ENCODE measurements around the gene DACH1.

The DACH1 gene

DNA sequence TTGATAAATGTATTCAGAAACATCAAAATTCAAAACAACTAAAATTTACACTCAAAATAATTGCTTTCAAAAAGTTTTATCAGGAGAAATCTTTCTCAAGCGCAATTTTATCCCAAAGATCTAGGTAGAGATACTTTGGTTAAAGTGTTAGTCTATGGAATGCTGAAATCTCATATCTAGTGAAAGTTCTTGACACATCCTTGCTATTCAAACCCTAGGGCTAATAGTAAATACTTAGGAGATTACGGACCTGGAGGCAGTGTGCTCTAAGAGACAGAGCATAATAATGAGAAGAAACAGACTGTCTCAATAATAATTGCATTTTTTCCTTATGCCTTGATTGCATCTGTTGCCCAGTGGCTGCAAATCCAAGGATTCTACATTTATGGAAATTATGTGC lies 330.8 kb downstream of the DACH1 start:
- DNase-seq: no peak

DNA sequence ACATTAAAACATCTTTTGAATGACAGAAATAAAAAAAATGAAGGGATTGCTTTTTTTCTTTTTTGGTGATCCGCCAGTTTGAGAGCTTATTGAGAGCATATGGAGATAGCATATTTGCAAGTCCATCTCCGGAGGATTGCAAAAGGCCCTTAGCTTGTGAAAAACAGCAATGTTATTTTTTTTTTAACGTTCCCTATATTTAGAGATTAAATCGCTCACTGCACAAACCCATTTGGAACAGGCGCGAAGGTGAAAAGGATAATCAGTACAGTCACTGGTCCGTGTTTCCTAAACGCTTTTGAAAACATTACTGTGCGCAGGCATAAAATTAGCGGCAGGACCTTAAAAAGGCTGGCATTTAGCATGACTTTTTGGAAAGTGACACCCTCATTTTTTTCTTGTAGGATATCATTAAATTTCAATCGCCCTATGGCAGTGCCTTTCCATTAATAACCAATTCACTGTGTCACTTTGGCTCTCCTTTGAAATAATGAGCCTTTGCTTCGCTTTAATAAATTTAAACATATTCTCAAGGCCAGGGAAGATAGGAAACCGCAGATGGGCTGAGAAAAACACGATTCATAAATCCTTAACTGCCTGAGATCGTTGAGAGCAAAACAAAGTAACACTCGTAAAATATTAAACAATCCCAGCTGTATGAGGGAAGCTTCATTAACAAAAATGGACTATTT lies 342.2 kb downstream of the DACH1 start:
- DNase-seq: no peak

DNA sequence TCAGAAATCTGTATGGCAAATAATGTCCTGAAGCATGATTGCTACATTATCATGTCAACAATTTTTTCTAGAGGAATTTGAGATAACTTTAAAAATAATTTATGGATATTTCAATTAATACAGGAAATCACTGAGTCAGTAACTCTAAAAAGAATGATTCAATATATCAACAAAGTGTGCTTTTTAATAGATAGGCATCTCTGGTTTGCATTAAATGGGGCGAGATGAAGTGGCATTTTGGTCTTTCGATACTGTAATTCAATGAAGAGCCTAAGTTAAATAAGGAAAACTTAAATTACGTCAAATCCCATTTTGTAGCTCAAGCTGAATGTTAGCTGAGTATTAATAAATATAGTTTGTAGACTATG lies 342.8 kb downstream of the DACH1 start:
- DNase-seq: no peak

DNA sequence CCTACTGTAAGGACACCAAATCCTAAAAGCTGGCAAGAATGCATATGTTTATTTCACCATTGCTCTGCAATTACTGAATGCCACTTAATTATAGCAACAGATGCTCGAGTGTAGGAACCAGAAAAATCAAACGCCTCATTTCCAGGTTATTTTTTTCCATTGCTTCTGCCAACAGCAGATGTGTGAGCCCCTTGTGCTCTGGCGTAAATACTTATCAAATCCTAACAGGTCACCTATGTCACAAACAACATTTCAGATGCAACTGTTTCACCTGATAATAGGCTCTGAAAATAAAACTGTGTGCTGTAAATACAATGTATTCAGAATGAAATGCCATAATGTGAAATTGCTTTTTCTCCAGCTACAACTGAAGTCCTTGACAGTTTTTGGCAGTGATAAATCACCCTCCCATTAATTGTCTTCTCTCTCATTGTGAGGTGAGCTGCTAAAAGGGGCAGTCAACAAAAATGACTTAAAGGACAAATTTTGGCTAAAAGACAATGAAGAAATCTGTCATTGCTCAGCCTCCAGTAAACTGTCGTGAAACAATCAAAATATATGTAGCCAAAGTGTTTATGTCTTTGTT lies 344.0 kb downstream of the DACH1 start:
- DNase-seq: no peak

DNA sequence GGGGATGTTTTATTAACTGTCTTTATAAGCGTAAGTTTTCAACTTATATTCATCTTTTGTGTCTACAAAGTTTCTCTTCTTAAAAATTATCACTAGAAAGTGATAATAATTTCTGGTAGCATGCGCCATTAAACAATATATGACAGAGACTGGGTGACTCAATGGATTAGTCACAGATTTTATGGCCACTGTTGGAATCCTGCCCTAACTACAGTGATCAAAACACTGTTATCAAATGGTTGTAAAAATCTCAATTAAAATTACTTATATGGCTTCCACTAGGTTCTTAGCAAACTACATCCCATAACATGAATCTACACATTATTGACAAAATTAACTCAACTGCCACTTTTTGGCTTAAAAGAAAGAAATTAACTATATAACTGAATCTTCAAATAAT lies 350.0 kb downstream of the DACH1 start:
- no peak for DNase-seq

DNA sequence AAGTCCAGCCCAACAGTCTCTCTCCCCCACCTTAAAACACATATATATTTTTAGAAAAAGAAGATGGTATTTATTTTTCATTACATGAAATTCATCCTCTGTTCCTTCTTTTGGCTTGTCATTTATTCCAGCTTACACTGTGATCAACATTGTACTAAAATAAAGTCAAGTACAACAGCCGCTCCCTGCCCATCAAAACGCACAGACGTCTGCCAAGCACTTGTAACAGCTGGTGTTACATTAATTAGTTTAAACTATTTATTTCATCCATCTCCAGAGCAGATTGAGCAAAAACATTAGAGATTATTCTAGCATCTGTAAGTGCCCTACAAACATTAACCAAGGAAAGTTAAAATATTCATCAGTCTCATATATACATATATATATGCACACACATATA lies 350.5 kb downstream of the DACH1 start:
- DNase-seq: no peak

DNA sequence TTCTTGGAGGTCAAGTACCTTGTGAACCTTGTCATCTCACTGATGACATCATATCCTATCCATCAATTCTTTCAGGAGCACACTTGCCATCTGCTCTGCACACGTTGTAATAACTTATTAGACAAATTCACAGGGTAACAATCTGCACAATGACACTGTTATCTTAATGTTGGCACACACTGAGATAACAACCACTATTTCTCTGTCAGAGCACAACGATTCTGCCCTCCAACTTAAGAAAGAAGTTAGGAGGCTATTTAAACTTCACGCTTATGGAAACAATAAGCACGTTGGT lies 351.3 kb downstream of the DACH1 start:
- no peak for DNase-seq

DNA sequence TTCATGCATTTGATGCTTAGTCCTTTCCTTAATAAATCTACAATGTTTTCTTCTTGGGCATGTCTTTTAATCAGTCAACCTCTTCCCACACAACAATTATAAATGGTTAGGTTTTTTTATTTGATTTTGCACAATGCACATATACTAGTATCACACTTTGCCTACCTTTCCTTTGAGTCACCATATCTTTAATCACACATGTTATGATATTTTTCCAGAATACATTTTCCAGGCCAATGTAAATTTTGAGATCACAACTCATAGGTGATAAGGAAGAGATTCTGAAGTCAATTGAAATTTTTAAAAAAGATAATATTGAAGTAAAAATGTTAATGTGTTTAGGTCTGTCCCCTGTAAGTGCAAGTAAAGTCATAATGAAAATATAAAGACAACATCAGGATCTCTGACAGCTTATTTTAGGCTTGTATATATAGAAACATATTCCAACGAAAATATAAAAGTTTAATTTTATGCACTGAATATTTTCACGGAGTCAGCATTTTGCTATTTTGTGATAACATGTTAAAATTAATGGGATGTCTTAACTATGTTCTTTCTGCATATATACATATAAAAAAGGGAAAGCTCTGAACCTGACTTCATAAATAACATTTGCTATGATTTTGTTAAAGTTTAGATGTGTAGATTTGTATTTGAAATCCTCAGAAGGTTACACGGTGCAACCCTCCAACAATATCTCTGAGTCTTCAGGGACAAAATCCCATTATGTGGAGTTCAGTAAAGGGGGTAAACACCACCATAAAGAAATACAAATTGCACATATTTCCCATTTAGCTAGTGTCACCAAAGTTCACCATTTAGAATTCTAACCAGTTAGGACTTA lies 351.9 kb downstream of the DACH1 start:
- no peak for DNase-seq

DNA sequence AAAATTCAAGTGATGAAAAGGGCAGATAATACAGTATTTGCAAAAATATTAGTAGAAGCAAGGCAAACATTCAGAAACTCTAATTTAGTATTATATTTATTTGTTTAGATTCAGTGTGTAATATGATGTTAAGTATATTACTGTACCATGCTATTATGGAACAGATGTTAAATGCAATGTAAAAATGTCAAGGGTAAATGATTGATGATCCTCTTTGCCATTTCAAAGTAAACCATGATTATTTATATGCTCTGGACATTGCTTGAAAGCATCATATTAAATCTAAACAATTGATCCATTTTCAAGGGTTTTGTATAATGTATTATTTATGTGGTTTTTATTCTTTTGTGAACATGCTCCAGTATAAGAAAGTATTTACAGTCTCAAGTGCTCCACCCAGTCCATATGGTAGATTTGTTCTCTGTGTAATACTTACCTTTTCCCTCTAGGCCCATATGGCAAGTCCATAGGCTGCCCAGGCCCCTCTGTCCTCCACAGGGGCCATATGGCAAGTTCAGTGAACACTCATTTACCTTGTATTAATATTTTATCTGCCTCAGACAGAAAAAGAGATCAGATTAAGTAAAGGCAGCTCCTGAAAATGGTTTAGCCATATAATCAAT lies 353.5 kb downstream of the DACH1 start:
- no peak for DNase-seq

DNA sequence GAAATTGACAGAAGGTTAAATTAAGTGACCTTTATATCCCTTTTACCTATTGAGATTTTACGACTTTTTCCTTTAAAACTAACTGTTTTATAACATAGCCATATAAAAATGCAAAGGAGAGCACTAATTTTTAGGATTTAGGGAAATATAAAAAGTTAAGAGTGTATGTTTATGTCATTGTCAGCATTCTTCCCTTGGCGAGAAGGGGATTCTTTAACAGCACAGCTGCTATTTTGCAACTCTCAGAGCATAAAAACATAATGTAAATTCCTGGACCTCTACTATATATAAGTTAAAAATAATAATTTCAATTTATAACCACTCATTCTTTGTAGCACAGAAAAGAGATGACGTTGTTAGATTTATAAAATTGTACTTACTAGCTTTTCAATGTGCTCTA lies 363.2 kb downstream of the DACH1 start:
- no peak for DNase-seq

DNA sequence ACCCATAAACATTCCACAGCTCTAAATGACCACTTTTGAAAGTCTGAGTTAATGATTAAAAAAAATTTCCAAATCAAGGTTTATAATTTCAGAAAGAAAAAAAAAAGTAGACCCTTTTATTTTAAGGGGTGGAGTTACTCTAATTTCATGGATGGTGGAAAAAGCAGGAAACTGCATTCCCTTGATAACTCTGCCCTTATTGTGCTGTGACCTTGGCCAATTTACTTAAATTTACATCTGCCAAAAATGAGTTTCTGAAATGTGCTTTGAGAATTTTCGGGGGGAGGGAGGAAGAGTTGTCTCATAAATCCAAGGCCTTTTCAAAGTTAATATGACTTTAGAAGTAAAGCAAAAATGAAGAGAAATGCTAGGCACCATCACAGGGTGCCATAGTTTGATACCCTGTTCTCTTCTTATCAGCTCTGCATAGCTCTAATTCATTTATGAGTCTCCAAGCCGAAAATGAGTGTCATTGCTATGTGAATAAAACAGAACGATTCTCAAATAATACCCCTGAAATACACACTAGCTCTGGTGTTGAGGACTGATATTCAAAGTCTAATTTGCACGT lies 367.0 kb downstream of the DACH1 start:
- DNase-seq: no peak

DNA sequence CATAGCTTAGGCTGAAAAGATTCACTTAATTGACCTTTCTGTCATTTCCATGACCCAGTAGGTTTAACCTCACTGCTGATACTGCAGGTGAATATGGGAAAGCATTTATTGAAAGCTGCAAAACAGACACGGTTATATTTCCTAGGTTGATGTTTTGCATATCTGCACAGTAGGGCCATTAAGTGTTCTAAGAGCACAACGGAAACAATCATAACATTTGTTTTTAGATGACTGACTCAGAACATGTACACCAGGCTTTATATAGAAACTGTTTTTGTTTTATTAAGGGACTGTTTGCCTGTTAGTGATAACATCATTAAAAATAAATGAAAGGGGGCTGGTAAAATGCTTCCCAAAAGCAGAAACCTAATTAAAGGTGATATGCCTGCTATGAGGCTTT lies 367.8 kb downstream of the DACH1 start:
- DNase-seq: no peak

DNA sequence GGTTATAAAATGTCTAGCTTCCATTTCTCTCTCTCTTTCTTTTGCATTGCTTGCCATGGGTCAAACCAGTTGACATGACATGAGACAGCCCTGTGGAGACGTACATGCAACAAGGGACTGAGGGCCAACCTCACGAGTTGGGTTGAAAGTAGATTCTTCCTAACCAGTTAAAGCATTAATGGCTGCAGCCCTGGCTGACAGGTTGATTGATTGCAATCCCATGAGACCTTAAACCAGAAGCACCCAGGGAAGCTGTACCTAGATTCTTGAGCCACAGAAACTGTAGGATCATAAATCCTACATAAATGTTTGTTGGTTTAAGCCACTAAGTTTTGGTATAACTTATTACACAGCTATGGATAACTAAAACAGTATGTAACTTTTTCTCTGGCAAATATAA lies 373.8 kb downstream of the DACH1 start:
- DNase-seq: no peak

DNA sequence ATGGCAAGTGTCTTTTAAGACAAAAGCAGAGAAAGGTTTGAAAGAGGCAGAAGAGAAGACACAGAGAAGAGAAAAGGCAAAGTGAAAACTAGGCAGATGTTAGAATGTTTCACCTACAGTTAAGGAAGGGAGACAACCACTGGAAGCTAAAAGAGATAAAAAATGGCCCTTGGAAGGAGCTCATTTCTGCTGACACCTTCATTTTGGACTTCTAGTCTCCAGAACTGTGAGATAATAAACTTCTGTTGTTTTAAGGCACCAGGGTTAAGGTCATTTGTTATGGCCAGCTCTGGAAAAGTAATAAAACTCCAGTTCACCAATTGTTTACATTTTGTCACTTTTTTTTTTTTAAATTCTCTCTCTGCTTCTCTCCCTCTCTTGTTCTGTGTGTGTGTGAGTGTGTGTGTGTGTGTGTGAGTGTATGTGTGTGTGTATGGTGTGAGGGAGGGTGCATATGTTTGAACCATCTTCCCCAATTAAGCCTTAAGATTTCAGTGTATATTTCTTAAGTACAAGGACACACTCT lies 374.6 kb downstream of the DACH1 start:
- no peak for DNase-seq

DNA sequence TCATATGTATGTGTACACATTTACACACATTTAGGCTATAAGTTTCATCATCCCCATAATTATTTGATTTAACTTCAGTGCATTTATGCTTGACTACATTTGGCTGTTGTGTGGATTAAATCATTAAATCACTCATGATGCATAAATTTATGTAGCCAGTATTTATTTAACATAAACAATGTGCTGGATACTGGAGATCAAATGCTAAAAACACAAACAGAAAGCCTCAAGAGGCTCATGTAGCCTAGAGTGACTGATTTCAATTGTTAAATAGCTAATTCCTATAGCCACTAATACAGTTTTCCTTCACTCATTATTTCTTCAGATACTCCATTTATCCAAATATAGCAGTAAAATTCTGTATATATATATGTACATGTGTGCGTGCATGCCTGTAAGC lies 376.0 kb downstream of the DACH1 start:
- DNase-seq: no peak

DNA sequence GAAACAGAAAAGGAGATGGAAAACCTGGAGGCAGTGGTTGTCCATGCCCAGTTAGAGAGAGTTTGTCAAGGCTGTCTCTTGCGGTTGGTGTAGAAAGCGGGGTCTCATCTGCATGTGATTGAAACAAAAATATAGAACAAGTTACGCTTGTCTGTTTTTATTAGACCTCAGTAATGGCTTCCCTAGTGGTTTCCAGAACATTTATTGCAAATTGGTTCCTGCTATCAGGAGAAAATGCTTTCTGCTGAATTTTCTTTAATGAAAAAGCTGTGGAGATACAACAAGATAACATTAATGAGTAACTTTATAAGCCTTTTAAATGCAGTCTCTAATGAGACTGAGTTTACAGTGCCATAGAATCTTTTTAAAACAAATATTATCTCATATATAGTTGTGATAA lies 378.0 kb downstream of the DACH1 start:
- no peak for DNase-seq

DNA sequence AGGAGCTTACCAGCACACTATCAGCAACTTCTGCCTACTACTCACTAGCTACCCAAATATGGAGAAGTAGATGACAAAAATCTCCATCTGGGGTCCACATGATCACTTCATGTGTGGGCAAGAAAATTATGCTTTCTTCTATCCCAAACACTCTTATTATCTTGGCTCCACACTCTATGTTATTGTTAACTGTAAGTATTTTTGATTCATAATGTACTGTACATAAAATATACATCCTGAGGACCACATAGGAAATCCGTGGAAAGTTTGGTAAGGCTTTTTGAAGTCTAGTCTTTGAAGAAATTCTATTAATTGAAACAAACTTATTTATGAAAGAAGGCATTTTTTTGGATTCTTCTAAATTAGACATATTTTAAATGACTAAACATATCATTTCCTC lies 378.8 kb downstream of the DACH1 start:
- DNase-seq: no peak

DNA sequence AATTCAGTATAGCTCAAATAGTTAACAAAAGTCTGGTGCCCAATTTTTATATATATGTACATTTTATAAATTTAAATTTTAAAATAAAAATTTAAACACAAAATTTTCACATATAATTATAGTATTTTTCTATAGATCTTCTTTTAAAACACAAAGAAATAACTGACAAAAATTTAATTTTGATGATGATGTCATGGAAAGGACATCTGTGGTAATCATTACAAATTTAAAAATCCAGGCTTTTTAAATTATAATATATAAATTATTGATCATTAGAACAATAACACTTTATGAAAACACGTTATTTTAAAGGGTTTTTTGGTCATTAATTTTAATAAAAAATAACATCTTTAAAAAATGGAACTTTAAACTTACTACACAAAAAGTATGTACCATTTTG lies 381.1 kb downstream of the DACH1 start:
- no peak for DNase-seq

DNA sequence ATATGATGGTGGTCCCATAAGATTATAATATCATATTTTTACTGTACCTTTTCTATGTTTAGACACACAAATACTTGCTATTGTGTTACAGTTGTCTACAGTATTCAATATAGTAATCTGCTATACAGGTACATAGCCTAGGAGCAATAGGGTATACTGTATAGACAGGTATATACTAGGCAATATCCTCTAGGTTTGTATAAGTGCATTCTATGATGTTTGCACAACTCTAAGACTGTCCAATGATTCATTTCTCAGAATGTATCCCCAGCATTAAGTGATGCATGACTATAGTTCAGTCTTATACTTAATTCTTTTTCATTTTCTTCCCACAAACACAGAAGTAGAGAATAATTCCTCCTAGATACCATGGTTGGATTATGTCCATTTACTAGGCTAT lies 383.3 kb downstream of the DACH1 start:
- no peak for DNase-seq

DNA sequence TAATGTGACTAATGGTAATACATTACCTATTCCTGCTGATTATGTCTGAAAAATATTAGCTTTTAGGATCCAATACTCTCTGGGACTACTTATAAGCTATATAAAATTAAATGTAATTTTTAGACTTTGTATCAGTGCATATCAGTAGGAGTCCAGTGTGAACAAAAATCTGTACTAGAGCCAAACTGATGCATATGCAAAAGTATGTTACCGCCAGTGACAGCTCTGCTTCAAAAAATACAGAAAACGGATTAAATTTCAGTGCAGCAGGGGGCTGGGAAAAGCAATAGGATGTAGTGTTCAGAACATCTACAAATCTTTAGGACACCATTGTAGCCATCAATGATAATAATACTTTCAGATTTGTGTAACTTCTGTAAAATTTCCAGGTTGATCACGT lies 385.5 kb downstream of the DACH1 start:
- no peak for DNase-seq

DNA sequence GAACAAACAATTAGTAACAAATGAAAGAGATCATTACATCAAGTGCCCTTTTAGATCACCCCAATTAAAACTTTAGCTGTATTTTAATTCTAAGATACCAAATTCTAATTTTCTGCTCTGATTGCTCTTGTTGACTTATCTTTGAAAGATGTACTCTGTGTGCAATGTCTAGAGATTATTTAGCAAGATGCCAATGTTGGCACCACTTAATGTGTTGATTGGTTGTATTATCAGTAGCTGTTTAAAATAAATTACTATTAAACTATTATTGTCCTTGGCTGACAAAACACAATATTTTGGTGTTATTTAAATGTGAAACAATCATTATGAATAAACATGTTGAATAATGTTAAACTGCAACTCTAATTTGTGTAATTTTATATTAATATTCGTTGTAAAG lies 386.0 kb downstream of the DACH1 start:
- no peak for DNase-seq

DNA sequence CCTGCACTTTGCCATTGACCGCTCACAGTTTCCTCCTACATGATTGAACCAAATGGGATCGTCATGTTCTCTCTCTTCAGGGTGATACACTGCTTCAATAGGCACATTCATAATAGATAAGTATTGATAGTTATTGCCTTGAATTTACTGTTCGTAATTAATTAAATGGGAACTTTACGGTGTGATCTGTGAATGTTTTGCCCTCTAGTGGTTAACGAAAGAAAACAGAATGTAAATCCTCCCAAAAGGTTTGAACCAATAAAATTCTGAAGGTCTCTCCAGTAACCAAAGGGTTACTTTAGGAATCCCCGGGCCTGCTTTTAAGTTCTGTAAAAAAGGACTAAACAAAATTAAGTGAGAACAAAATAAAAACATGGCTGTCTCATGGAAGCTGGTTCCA lies 389.3 kb downstream of the DACH1 start:
- DNase-seq: no peak

DNA sequence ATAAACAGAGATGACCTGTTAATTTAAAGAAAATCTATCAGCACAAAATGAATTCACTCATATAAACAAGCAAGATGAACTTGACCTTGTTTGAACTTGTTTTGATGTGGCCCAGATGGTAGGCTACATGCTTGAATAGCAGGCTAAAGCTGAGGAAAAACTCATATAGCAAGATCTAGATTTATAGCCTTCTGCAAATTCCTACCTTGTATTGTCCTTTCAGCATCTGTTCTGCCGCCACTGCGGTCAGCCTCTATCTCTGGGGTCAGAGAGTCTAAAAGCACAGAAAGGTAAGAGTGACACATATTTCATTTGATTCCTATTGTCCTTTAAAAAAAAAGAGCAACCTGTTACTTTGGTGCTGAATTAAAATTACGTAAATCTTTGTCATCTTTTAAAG lies 392.1 kb downstream of the DACH1 start:
- no peak for DNase-seq

DNA sequence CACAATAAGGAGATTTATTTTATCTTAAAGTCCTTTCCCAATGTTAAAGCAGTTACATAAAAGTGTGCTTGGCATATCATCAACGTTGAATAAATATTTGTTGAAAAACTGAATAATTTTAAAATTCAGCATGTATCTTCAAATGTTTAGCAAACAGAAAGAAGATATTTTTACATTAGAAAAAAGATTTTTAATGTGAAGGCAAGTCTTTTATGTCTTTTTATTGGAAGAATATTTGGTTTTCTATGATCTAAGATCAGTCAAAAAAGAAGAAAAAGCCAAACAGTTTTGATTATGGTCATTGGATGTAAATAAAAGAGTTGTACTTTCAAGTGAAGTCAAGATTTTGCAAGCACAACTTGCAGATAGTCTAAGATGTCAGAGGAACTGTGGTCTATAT lies 397.4 kb downstream of the DACH1 start:
- no peak for DNase-seq
